ENCODE data around the gene PPTC7.
A peak's percentile ranks its signal among the peaks of the same experiment; 100 is the strongest.
"Not testable (repeated sequence)": the region's sequence is repeated elsewhere in the genome, so short reads cannot be mapped to it uniquely, and the experiment has no call there.

The PPTC7 gene

GRCh38 chr12:110532644-110533043 is 50.5 kb downstream of the PPTC7 start:
- no peak for DNase-seq

GRCh38 chr12:110531741-110532333 is 51.3 kb downstream of the PPTC7 start:
- DNase-seq: no peak

GRCh38 chr12:110530511-110530910 is 52.6 kb downstream of the PPTC7 start:
- no peak for DNase-seq

GRCh38 chr12:110528277-110528839 is 54.8 kb downstream of the PPTC7 start:
- DNase-seq: no peak

- DNase-seq: not testable (repeated sequence)
Measured at GRCh38 chr12:110520876-110521712, 62.0 kb downstream of the PPTC7 start.

- DNase-seq: not testable (repeated sequence)
Measured at GRCh38 chr12:110518014-110518413, 65.1 kb downstream of the PPTC7 start.

GRCh38 chr12:110516995-110517394 is 66.1 kb downstream of the PPTC7 start:
- DNase-seq: no peak

- DNase-seq: no peak
Measured at GRCh38 chr12:110514363-110514762, 68.8 kb downstream of the PPTC7 start.

GRCh38 chr12:110513842-110514241 is 69.3 kb downstream of the PPTC7 start:
- DNase-seq: no peak

- DNase-seq: no peak
Measured at GRCh38 chr12:110508071-110508586, 75.0 kb downstream of the PPTC7 start.

- DNase-seq: no peak
Measured at GRCh38 chr12:110505332-110505731, 77.8 kb downstream of the PPTC7 start.

- no peak for DNase-seq
Measured at GRCh38 chr12:110503432-110503831, 79.7 kb downstream of the PPTC7 start.

- DNase-seq: peak; percentile 98
Measured at GRCh38 chr12:110501752-110502738, 81.1 kb downstream of the PPTC7 start, which contains the start of the genes RAD9B and VPS29. Gene RAD9B (plus strand): TSS chr12:110502331. CDS start chr12:110502338, 7 bp downstream. Gene VPS29 (minus strand): TSS chr12:110502111. CDS start chr12:110502051, 60 bp downstream.

GRCh38 chr12:110501399-110501751 is 81.7 kb downstream of the PPTC7 start:
- peak; percentile 46 for DNase-seq

GRCh38 chr12:110498984-110499706 is 84.0 kb downstream of the PPTC7 start:
- DNase-seq: no peak

Data from NCI-H510A treated with DMSO at 0.1 percent for 48 hours (cell line).